CD8-positive, alpha-beta memory T cell (primary cell): ENCODE data around the gene CFAP77. TPM values are rescaled to one million over a fixed set of nuclear protein-coding genes. Genes with fewer than 3 reads are reported as not detected.

ENCODE experiments used
- CTCF ChIA-PET: fragments of 350-600 bp; sonication (Branson Sonifier 250); formaldehyde crosslinking; loops from one replicate; lab custom pipeline; 2021; ENCODE audit warnings: antibody characterized with exemption; lab: Charles Lee
- POLR2A ChIA-PET: fragments of 350-600 bp; sonication (Branson Sonifier 250); formaldehyde crosslinking; loops from one replicate; lab custom pipeline; 2021; ENCODE audit warnings: antibody characterized with exemption; lab: Charles Lee
- DNase-seq, 5 donors: peaks; one replicate each; pipeline versions ENCODE4 v3.0.0 to v3.0.0-alpha.2; 2020 to 2022; ENCODE audit warnings: mixed read lengths in 1 of 5
- H3K27ac ChIP-seq: one replicate; pipeline ENCODE4 v1.7.0; 2013; ENCODE audit warnings: low read depth, mild to moderate bottlenecking, low read length, moderate library complexity
- H3K27me3 ChIP-seq: 2 replicates; pipeline ENCODE4 v1.7.0; 2013; ENCODE audit warnings: low read length, mild to moderate bottlenecking; ENCODE audit not compliant: insufficient read depth, poor library complexity, severe bottlenecking
- H3K36me3 ChIP-seq: 2 replicates; pipeline ENCODE4 v1.7.0; 2013; ENCODE audit warnings: mild to moderate bottlenecking, low read length, moderate library complexity; ENCODE audit not compliant: insufficient read depth
- H3K4me1 ChIP-seq: 2 replicates; pipeline ENCODE4 v1.7.0; 2013; ENCODE audit warnings: mild to moderate bottlenecking, low read length, moderate library complexity; ENCODE audit not compliant: insufficient read depth
- H3K4me3 ChIP-seq: 2 replicates; pipeline ENCODE4 v1.7.0; 2013; ENCODE audit warnings: mild to moderate bottlenecking, low read length
- H3K9me3 ChIP-seq: 2 replicates; pipeline ENCODE4 v1.7.0; 2013; ENCODE audit warnings: mild to moderate bottlenecking, low read length
- H3K27ac Mint-ChIP-seq, 8 donors: one replicate each; pipeline ENCODE4 v1.8.0; 2020 to 2021; ENCODE audit warnings: mixed read lengths in 8 of 8, mild to moderate bottlenecking in 6 of 8, inconsistent platforms in 3 of 8, moderate library complexity in 3 of 8
- H3K27me3 Mint-ChIP-seq, 2 donors: one replicate each; pipeline ENCODE4 v1.8.0; 2020 to 2021; ENCODE audit warnings: mixed read lengths in 2 of 2, mild to moderate bottlenecking in 1 of 2, moderate library complexity in 1 of 2
- H3K36me3 Mint-ChIP-seq, 3 donors: one replicate each; pipeline ENCODE4 v1.8.0; 2020 to 2021; ENCODE audit warnings: mixed read lengths in 3 of 3, inconsistent platforms in 1 of 3, mild to moderate bottlenecking in 1 of 3
- H3K4me1 Mint-ChIP-seq, 3 donors: one replicate each; pipeline ENCODE4 v1.8.0; 2020 to 2021; ENCODE audit warnings: mixed read lengths in 3 of 3, inconsistent platforms in 1 of 3, mild to moderate bottlenecking in 1 of 3
- H3K4me3 Mint-ChIP-seq, 7 donors: one replicate each; pipeline ENCODE4 v1.8.0; 2020 to 2021; ENCODE audit warnings: mixed read lengths in 7 of 7, mild to moderate bottlenecking in 6 of 7, moderate library complexity in 4 of 7, inconsistent platforms in 2 of 7
- H3K9me3 Mint-ChIP-seq, 5 donors: one replicate each; pipeline ENCODE4 v1.8.0; 2020 to 2022; ENCODE audit warnings: mixed read lengths in 5 of 5, mild to moderate bottlenecking in 3 of 5, moderate library complexity in 2 of 5, inconsistent platforms in 1 of 5
- polyA plus RNA-seq: library from polyadenylated mRNA; unstranded; fragments of 300-500 nt; fragmentation: Illumina TruSeq; gene quantifications from one replicate; pipeline ENCODE4 v1.2.3, GENCODE V29; 2021
- total RNA-seq, 2 experiments: library from RNA; stranded (reverse); gene quantifications; one replicate each; pipeline ENCODE4 v1.2.3, GENCODE V29; 2021

CFAP77 gene
- total and polyA plus RNA-seq, 3 experiments from 2014 or later, result not detected

- Mint-ChIP-seq H3K27me3 (peaks cover 8 to 19% of the 10 kb centered on the region in 2 donors), H3K9me3 (no peaks in the 10 kb centered on the region), H3K4me1 (peaks cover 16 to 17% (median 17%) of the 10 kb centered on the region in 3 donors), H3K4me3 (peak overlapping the region in 4 of 7 donors; percentile 36 to 72 (median 50)), H3K27ac (peak overlapping the region in 1 of 8 donors; percentile 66), H3K36me3 (no peaks in the 10 kb centered on the region)
- H3K4me3 ChIP-seq, result no peak overlapping the region
- POLR2A ChIA-PET, result no interaction called here
- peaks cover 4% of the 10 kb centered on the region for H3K4me1 ChIP-seq
- DNase-seq, result peak in 1 of 5 donors; percentile 8
- H3K27ac ChIP-seq, result no peak overlapping the region
- CTCF ChIA-PET, result interaction anchor here (0.9 to 2.4 kb wide), 5 partner anchors 9 to 293 kb away, joined by 4 to 9 read pairs (median 8); no protein-coding TSS in a partner anchor
- H3K9me3 ChIP-seq, result no peaks in the 10 kb centered on the region
- no peaks in the 10 kb centered on the region for H3K27me3 ChIP-seq
- no peaks in the 10 kb centered on the region for H3K36me3 ChIP-seq
Observed at GRCh38 chr9:132506977-132507669, 97.1 kb downstream of the CFAP77 start.

GRCh38 chr9:132507670-132508469 lies 97.9 kb downstream of the CFAP77 start:
- no peaks in the 10 kb centered on the region for H3K36me3 Mint-ChIP-seq
- Histone ChIP-seq H3K27me3 (no peaks in the 10 kb centered on the region), H3K36me3 (no peaks in the 10 kb centered on the region), H3K9me3 (no peaks in the 10 kb centered on the region), H3K27ac (no peak overlapping the region), H3K4me1 (peaks cover 4% of the 10 kb centered on the region), H3K4me3 (no peak overlapping the region)
- peak overlapping the region in 4 of 7 donors; percentile 36 to 72 (median 50) for H3K4me3 Mint-ChIP-seq
- H3K4me1 Mint-ChIP-seq, result peaks cover 16 to 17% (median 17%) of the 10 kb centered on the region in 3 donors
- DNase-seq, result peak; percentile 37 to 72 (median 45)
- POLR2A ChIA-PET, result no interaction called here
- CTCF ChIA-PET, result interaction anchor here (0.7 to 2.4 kb wide), 8 partner anchors 10 to 293 kb away, joined by 3 to 9 read pairs (median 4); no protein-coding TSS in a partner anchor
- peak overlapping the region in 1 of 8 donors; percentile 66 for H3K27ac Mint-ChIP-seq
- no peaks in the 10 kb centered on the region for H3K9me3 Mint-ChIP-seq
- peaks cover 8 to 13% of the 10 kb centered on the region in 2 donors for H3K27me3 Mint-ChIP-seq

- Mint-ChIP-seq H3K9me3 (no peaks in the 10 kb centered on the region), H3K4me1 (peaks cover 16 to 17% (median 17%) of the 10 kb centered on the region in 3 donors), H3K27me3 (peaks cover 8 to 18% of the 10 kb centered on the region in 2 donors), H3K4me3 (no peak overlapping the region), H3K36me3 (no peaks in the 10 kb centered on the region), H3K27ac (no peak overlapping the region)
- H3K4me3 ChIP-seq, result no peak overlapping the region
- no peak overlapping the region for H3K27ac ChIP-seq
- ChIA-PET CTCF (no interaction called here), POLR2A (no interaction called here)
- H3K9me3 ChIP-seq, result no peaks in the 10 kb centered on the region
- DNase-seq, result no peak
- peaks cover 8% of the 10 kb centered on the region for H3K27me3 ChIP-seq
- H3K36me3 ChIP-seq, result no peaks in the 10 kb centered on the region
- peaks cover 4% of the 10 kb centered on the region for H3K4me1 ChIP-seq
Observed at GRCh38 chr9:132509928-132510874, 100.2 kb downstream of the CFAP77 start.

GRCh38 chr9:132511191-132511999 lies 101.4 kb downstream of the CFAP77 start:
- POLR2A ChIA-PET, result no interaction called here
- Histone ChIP-seq H3K27ac (no peak overlapping the region), H3K4me1 (peaks cover 4% of the 10 kb centered on the region), H3K27me3 (peaks cover 8% of the 10 kb centered on the region), H3K9me3 (no peaks in the 10 kb centered on the region), H3K36me3 (no peaks in the 10 kb centered on the region), H3K4me3 (no peak overlapping the region)
- peaks cover 16 to 17% (median 17%) of the 10 kb centered on the region in 3 donors for H3K4me1 Mint-ChIP-seq
- no peak overlapping the region for H3K27ac Mint-ChIP-seq
- no peaks in the 10 kb centered on the region for H3K9me3 Mint-ChIP-seq
- H3K36me3 Mint-ChIP-seq, result no peaks in the 10 kb centered on the region
- CTCF ChIA-PET, result no interaction called here
- DNase-seq, result no peak
- peaks cover 9 to 18% of the 10 kb centered on the region in 2 donors for H3K27me3 Mint-ChIP-seq
- no peak overlapping the region for H3K4me3 Mint-ChIP-seq

- Histone ChIP-seq H3K27ac (no peak overlapping the region), H3K27me3 (peaks cover 8% of the 10 kb centered on the region), H3K9me3 (no peaks in the 10 kb centered on the region), H3K4me1 (no peaks in the 10 kb centered on the region), H3K36me3 (no peaks in the 10 kb centered on the region), H3K4me3 (no peak overlapping the region)
- no peak overlapping the region for H3K4me3 Mint-ChIP-seq
- H3K27ac Mint-ChIP-seq, result no peak overlapping the region
- POLR2A ChIA-PET, result no interaction called here
- no peaks in the 10 kb centered on the region for H3K9me3 Mint-ChIP-seq
- DNase-seq, result no peak
- no peaks in the 10 kb centered on the region for H3K4me1 Mint-ChIP-seq
- CTCF ChIA-PET, result no interaction called here
- no peaks in the 10 kb centered on the region for H3K36me3 Mint-ChIP-seq
- H3K27me3 Mint-ChIP-seq, result peaks cover 11 to 22% of the 10 kb centered on the region in 2 donors
Observed at GRCh38 chr9:132513416-132513815, 103.4 kb downstream of the CFAP77 start.

GRCh38 chr9:132514011-132514744 lies 104.2 kb downstream of the CFAP77 start:
- Histone ChIP-seq H3K27ac (no peak overlapping the region), H3K36me3 (no peaks in the 10 kb centered on the region), H3K27me3 (peaks cover 8% of the 10 kb centered on the region), H3K4me1 (no peaks in the 10 kb centered on the region), H3K9me3 (no peaks in the 10 kb centered on the region), H3K4me3 (no peak overlapping the region)
- POLR2A ChIA-PET, result no interaction called here
- peaks cover 11 to 27% of the 10 kb centered on the region in 2 donors for H3K27me3 Mint-ChIP-seq
- DNase-seq, result no peak
- no peaks in the 10 kb centered on the region for H3K4me1 Mint-ChIP-seq
- H3K27ac Mint-ChIP-seq, result peak overlapping the region in 1 of 8 donors; percentile 69
- no peak overlapping the region for H3K4me3 Mint-ChIP-seq
- no peaks in the 10 kb centered on the region for H3K9me3 Mint-ChIP-seq
- CTCF ChIA-PET, result no interaction called here
- H3K36me3 Mint-ChIP-seq, result no peaks in the 10 kb centered on the region

GRCh38 chr9:132514821-132515220 lies 104.8 kb downstream of the CFAP77 start:
- H3K27me3 Mint-ChIP-seq, result peaks cover 9 to 27% of the 10 kb centered on the region in 2 donors
- H3K27ac ChIP-seq, result no peak overlapping the region
- no peaks in the 10 kb centered on the region for H3K4me1 ChIP-seq
- CTCF ChIA-PET, result no interaction called here
- peaks cover 8% of the 10 kb centered on the region for H3K27me3 ChIP-seq
- H3K36me3 Mint-ChIP-seq, result no peaks in the 10 kb centered on the region
- no peak overlapping the region for H3K27ac Mint-ChIP-seq
- no peak overlapping the region for H3K4me3 ChIP-seq
- no peaks in the 10 kb centered on the region for H3K36me3 ChIP-seq
- POLR2A ChIA-PET, result no interaction called here
- no peaks in the 10 kb centered on the region for H3K9me3 Mint-ChIP-seq
- H3K9me3 ChIP-seq, result no peaks in the 10 kb centered on the region
- no peak for DNase-seq
- no peak overlapping the region for H3K4me3 Mint-ChIP-seq
- H3K4me1 Mint-ChIP-seq, result no peaks in the 10 kb centered on the region
